H9 (cell line): ENCODE measurements around the gene SPDYA. TPM values are rescaled to one million over a fixed set of nuclear protein-coding genes. Genes with fewer than 3 reads are reported as not detected.

Experiments
- DNase-seq: peaks from one replicate; pipeline ENCODE4 v3.0.0-alpha.2; 2017
- H2AFZ ChIP-seq: one replicate; pipeline ENCODE4 v1.6.1; 2013; ENCODE audit warnings: mild to moderate bottlenecking, low read length, control low read depth, moderate library complexity
- H2AK5ac ChIP-seq: 2 replicates; pipeline ENCODE4 v1.6.1; 2013; ENCODE audit warnings: low read length, control low read depth, mixed read lengths; ENCODE audit not compliant: insufficient read length
- H2BK120ac ChIP-seq: one replicate; pipeline ENCODE4 v1.6.1; 2013; ENCODE audit warnings: low read depth, mild to moderate bottlenecking, low read length, control low read depth, inconsistent platforms; ENCODE audit not compliant: poor library complexity, severe bottlenecking
- H2BK12ac ChIP-seq: 2 replicates; pipeline ENCODE4 v1.6.1; 2013; ENCODE audit warnings: low read length, control low read depth, mixed read lengths, low read depth; ENCODE audit not compliant: insufficient read length
- H2BK15ac ChIP-seq: 2 replicates; pipeline ENCODE4 v1.6.1; 2013; ENCODE audit warnings: low read depth, low read length, control low read depth
- H2BK20ac ChIP-seq: one replicate; pipeline ENCODE4 v1.6.1; 2013; ENCODE audit warnings: low read depth, mild to moderate bottlenecking, low read length, control low read depth, inconsistent platforms; ENCODE audit not compliant: poor library complexity, severe bottlenecking
- H2BK5ac ChIP-seq: 2 replicates; pipeline ENCODE4 v1.6.1; 2013; ENCODE audit warnings: low read length, control low read depth, mixed read lengths; ENCODE audit not compliant: insufficient read length
- H3K14ac ChIP-seq: 2 replicates; pipeline ENCODE4 v1.6.1; 2013; ENCODE audit warnings: low read length, control low read depth; ENCODE audit not compliant: insufficient read depth
- H3K18ac ChIP-seq: 2 replicates; pipeline ENCODE4 v1.6.1; 2013; ENCODE audit warnings: low read depth, mild to moderate bottlenecking, mixed read lengths, low read length, control low read depth; ENCODE audit not compliant: insufficient read length
- H3K23ac ChIP-seq: 2 replicates; pipeline ENCODE4 v1.6.1; 2013; ENCODE audit warnings: low read length, control low read depth, mixed read lengths, low read depth; ENCODE audit not compliant: insufficient read length
- H3K23me2 ChIP-seq: 2 replicates; pipeline ENCODE4 v1.6.1; 2013; ENCODE audit warnings: low read depth, mild to moderate bottlenecking, mixed read lengths, low read length, control low read depth; ENCODE audit not compliant: insufficient read length, poor library complexity, severe bottlenecking
- H3K27ac ChIP-seq: 2 replicates; pipeline ENCODE4 v1.5.1; 2013; ENCODE audit warnings: low read length, control low read depth, mixed read lengths, low read depth; ENCODE audit not compliant: insufficient read length
- H3K27me3 ChIP-seq: 2 replicates; pipeline ENCODE4 v1.6.1; 2013; ENCODE audit warnings: low read length, control low read depth, inconsistent platforms; ENCODE audit not compliant: insufficient read depth
- H3K4ac ChIP-seq: 2 replicates; pipeline ENCODE4 v1.6.1; 2013; ENCODE audit warnings: low read depth, mild to moderate bottlenecking, control low read depth, inconsistent platforms, low read length, moderate library complexity
- H3K4me1 ChIP-seq: 2 replicates; pipeline ENCODE4 v1.6.1; 2013; ENCODE audit warnings: low read length, control low read depth, inconsistent platforms; ENCODE audit not compliant: insufficient read depth
- H3K4me2 ChIP-seq: 2 replicates; pipeline ENCODE4 v1.6.1; 2013; ENCODE audit warnings: low read length, control low read depth, mixed read lengths; ENCODE audit not compliant: insufficient read length, insufficient read depth
- H3K56ac ChIP-seq: 2 replicates; pipeline ENCODE4 v1.6.1; 2013; ENCODE audit warnings: low read depth, mild to moderate bottlenecking, mixed read lengths, low read length, control low read depth; ENCODE audit not compliant: insufficient read length
- H3K79me1 ChIP-seq: 2 replicates; pipeline ENCODE4 v1.6.1; 2013; ENCODE audit warnings: low read depth, mild to moderate bottlenecking, moderate library complexity, low read length, control low read depth, inconsistent platforms; ENCODE audit not compliant: insufficient read depth, poor library complexity, severe bottlenecking
- H3K79me2 ChIP-seq: 2 replicates; pipeline ENCODE4 v1.6.1; 2013; ENCODE audit warnings: low read length, control low read depth, inconsistent platforms; ENCODE audit not compliant: insufficient read depth
- H3K9ac ChIP-seq: 2 replicates; pipeline ENCODE4 v1.6.1; 2013; ENCODE audit warnings: low read length, control low read depth, mixed read lengths; ENCODE audit not compliant: insufficient read length; ENCODE audit errors: extremely low read depth
- H3K9me3 ChIP-seq: one replicate; pipeline ENCODE4 v1.6.1; 2013; ENCODE audit warnings: low read depth, low read length, inconsistent platforms; ENCODE audit not compliant: control insufficient read depth
- H3T11ph ChIP-seq: one replicate; pipeline ENCODE4 v1.6.1; 2013; ENCODE audit warnings: mild to moderate bottlenecking, low read length, control low read depth, inconsistent platforms
- H4K20me1 ChIP-seq: one replicate; pipeline ENCODE4 v1.6.1; 2013; ENCODE audit not compliant: control insufficient read depth, insufficient read length, insufficient read depth
- H4K5ac ChIP-seq: 2 replicates; pipeline ENCODE4 v1.6.1; 2013; ENCODE audit warnings: low read depth, mild to moderate bottlenecking, mixed read lengths, low read length, control low read depth; ENCODE audit not compliant: insufficient read length
- H4K8ac ChIP-seq: replicated peaks from 2 replicates; pipeline ENCODE4 v1.6.1; 2013; ENCODE audit warnings: low read length, control low read depth, mixed read lengths, low read depth; ENCODE audit not compliant: insufficient read length
- H4K91ac ChIP-seq: 2 replicates; pipeline ENCODE4 v1.6.1; 2013; ENCODE audit warnings: low read depth, mild to moderate bottlenecking, moderate library complexity, mixed read lengths, low read length, control low read depth; ENCODE audit not compliant: insufficient read length
- H3K27ac Mint-ChIP-seq, 3 experiments: 2 replicates in 2 of 3; 3 replicates in 1 of 3; pipeline ENCODE4 v1.8.0; 2020 to 2021; ENCODE audit warnings: mixed read lengths in 3 of 3, mild to moderate bottlenecking in 1 of 3, moderate library complexity in 1 of 3
- H3K27me3 Mint-ChIP-seq: 2 replicates; pipeline ENCODE4 v1.8.0; 2021; ENCODE audit warnings: low read depth, mild to moderate bottlenecking, moderate library complexity, mixed read lengths
- H3K36me3 Mint-ChIP-seq, 3 experiments: 2 replicates in 2 of 3; 3 replicates in 1 of 3; pipeline ENCODE4 v1.8.0; 2020 to 2021; ENCODE audit warnings: low read depth in 3 of 3, mixed read lengths in 3 of 3; ENCODE audit not compliant: insufficient read depth in 1 of 3
- H3K4me1 Mint-ChIP-seq, 2 experiments: 2 replicates each; pipeline ENCODE4 v1.8.0; 2020; ENCODE audit warnings: mixed read lengths in 2 of 2
- H3K4me3 Mint-ChIP-seq, 2 experiments: 2 replicates in 1 of 2; 3 replicates in 1 of 2; pipeline ENCODE4 v1.8.0; 2020 to 2021; ENCODE audit warnings: mild to moderate bottlenecking in 2 of 2, mixed read lengths in 2 of 2, moderate library complexity in 1 of 2
- H3K9me3 Mint-ChIP-seq, 2 experiments: 2 replicates in 1 of 2; 3 replicates in 1 of 2; pipeline ENCODE4 v1.8.0; 2020; ENCODE audit warnings: mild to moderate bottlenecking in 2 of 2, mixed read lengths in 2 of 2, moderate library complexity in 1 of 2
- WGBS: extraction: QIAGEN DNeasy Blood & Tissue Kit; methylation state at CpG from one replicate; pipeline ENCODE4 v1.1.7; 2013; ENCODE audit warnings: missing lambda C conversion rate, low lambda C conversion rate, mixed read lengths; ENCODE audit not compliant: insufficient read length; ENCODE audit errors: extremely low coverage; 5-methylcytosine and 5-hydroxymethylcytosine counted together
- total RNA-seq: library from RNA; stranded (reverse); gene quantifications from 2 replicates; pipeline ENCODE4 v1.2.1, GENCODE V29; 2021
- TF ChIP-seq, protein P1 (sequence below): fragments of 200-600 bp; sonication (generic); conservative IDR thresholded peaks from 3 replicates; pipeline ENCODE4 v1.8.0; 2021; ENCODE audit warnings: antibody characterized with exemption, mild to moderate bottlenecking

Gene SPDYA
- total RNA-seq, 1 experiment from 2014 or later, result 0.52 TPM

DNA sequence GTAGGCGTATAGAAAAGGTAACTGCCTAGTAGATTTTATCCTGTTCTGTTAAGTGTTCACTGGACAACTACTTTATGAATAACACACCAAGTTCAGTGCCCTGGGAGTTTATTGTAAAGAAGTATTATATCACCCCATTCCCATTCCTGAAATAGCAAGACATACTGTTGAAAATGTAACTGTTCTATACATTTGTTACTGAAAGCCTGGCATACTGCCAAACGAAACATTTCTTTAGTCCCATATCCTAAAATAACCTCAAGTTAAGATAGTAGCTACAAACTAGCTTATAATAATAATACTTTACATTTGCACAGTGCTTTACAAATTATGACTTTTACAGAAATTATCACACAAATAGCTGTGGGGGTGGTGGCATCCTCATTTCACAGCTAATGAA is 25.1 kb downstream of the SPDYA start:
- no peak overlapping the region for H3K4me2 ChIP-seq
- H2AK5ac ChIP-seq, result no peak overlapping the region
- H3K27me3 ChIP-seq, result no peaks in the 10 kb centered on the region
- H3K27me3 Mint-ChIP-seq, result 0 out of 2 replicates have a peak, but pooled peaks cover 2% of the 10 kb centered on the region
- H3K14ac ChIP-seq, result no peak overlapping the region
- H3K4me1 Mint-ChIP-seq, result no peaks in the 10 kb centered on the region
- H3K36me3 Mint-ChIP-seq, result no peaks in the 10 kb centered on the region
- no peak overlapping the region for H3K18ac ChIP-seq
- H2BK5ac ChIP-seq, result no peak overlapping the region
- H4K91ac ChIP-seq, result no peak overlapping the region
- WGBS, result no CpG with 5 or more reads among the region's 2 CpGs
- H3K23me2 ChIP-seq, result no peaks in the 10 kb centered on the region
- H4K20me1 ChIP-seq, result no peaks in the 10 kb centered on the region
- H2BK20ac ChIP-seq, result no peak overlapping the region
- H3K9ac ChIP-seq, result no peak overlapping the region
- no peak overlapping the region for H3K4me3 Mint-ChIP-seq
- H3K27ac ChIP-seq, result no peak overlapping the region
- DNase-seq, result no peak
- TF ChIP-seq, protein P1, sequence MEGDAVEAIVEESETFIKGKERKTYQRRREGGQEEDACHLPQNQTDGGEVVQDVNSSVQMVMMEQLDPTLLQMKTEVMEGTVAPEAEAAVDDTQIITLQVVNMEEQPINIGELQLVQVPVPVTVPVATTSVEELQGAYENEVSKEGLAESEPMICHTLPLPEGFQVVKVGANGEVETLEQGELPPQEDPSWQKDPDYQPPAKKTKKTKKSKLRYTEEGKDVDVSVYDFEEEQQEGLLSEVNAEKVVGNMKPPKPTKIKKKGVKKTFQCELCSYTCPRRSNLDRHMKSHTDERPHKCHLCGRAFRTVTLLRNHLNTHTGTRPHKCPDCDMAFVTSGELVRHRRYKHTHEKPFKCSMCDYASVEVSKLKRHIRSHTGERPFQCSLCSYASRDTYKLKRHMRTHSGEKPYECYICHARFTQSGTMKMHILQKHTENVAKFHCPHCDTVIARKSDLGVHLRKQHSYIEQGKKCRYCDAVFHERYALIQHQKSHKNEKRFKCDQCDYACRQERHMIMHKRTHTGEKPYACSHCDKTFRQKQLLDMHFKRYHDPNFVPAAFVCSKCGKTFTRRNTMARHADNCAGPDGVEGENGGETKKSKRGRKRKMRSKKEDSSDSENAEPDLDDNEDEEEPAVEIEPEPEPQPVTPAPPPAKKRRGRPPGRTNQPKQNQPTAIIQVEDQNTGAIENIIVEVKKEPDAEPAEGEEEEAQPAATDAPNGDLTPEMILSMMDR, result no peak
- no peak overlapping the region for H2BK120ac ChIP-seq
- no peak overlapping the region for H3K4ac ChIP-seq
- no peak overlapping the region for H3K23ac ChIP-seq
- no peaks in the 10 kb centered on the region for H3K79me1 ChIP-seq
- no peaks in the 10 kb centered on the region for H3K9me3 Mint-ChIP-seq
- no peaks in the 10 kb centered on the region for H3K9me3 ChIP-seq
- no peak overlapping the region for H2BK15ac ChIP-seq
- no peak overlapping the region for H3T11ph ChIP-seq
- H3K4me1 ChIP-seq, result no peaks in the 10 kb centered on the region
- H3K56ac ChIP-seq, result no peak overlapping the region
- no peak overlapping the region for H2AFZ ChIP-seq
- no peak overlapping the region for H4K5ac ChIP-seq
- H3K27ac Mint-ChIP-seq, result no peak overlapping the region
- H2BK12ac ChIP-seq, result no peak overlapping the region
- H4K8ac ChIP-seq, result no peak overlapping the region
- no peaks in the 10 kb centered on the region for H3K79me2 ChIP-seq
